Erythroblast (primary cell): Measurements from ENCODE around the gene CFAP251.

Source experiments
- GATA1 ChIP-seq: IDR thresholded peaks from 2 replicates; pipeline ENCODE4 v1.6.1; 2011; ENCODE audit warnings: low read depth, mild to moderate bottlenecking, control low read depth, low read length, moderate library complexity
- POLR2A ChIP-seq: IDR thresholded peaks from 2 replicates; pipeline ENCODE4 v1.6.1; 2011; ENCODE audit warnings: mild to moderate bottlenecking, low read length

GRCh38 chr12:121980191-121980891 lies 61.9 kb downstream of the CFAP251 start:
- no peak for TF ChIP-seq POLR2A
- TF ChIP-seq GATA1: no peak
